GM19035 (cell line): ENCODE results near the gene KLF5.
"Not testable (repeated sequence)": the region's sequence is repeated elsewhere in the genome, so short reads cannot be mapped to it uniquely, and the experiment has no call there.

ENCODE experiments used
- ATAC-seq: cut with Tn5 transposase; IDR thresholded peaks from one replicate; pipeline ENCODE4 v1.9.1; 2021; ENCODE audit not compliant: unreplicated experiment

KLF5 gene

GRCh38 chr13:73082895-73083294 is 24.1 kb downstream of the KLF5 start:
- no peak for ATAC-seq

GRCh38 chr13:73088332-73088935 is 29.6 kb downstream of the KLF5 start:
- ATAC-seq = no peak

GRCh38 chr13:73089213-73089612 is 30.4 kb downstream of the KLF5 start:
- ATAC-seq = no peak

GRCh38 chr13:73090116-73090822 is 31.5 kb downstream of the KLF5 start:
- ATAC-seq = no peak

- ATAC-seq = no peak
Measured at GRCh38 chr13:73090823-73091187, 32.0 kb downstream of the KLF5 start.

GRCh38 chr13:73092829-73093228 is 34.0 kb downstream of the KLF5 start:
- ATAC-seq = no peak

GRCh38 chr13:73096173-73096572 is 37.4 kb downstream of the KLF5 start:
- no peak for ATAC-seq

- no peak for ATAC-seq
Measured at GRCh38 chr13:73096638-73097037, 37.8 kb downstream of the KLF5 start.

- ATAC-seq = not testable (repeated sequence)
Measured at GRCh38 chr13:73100781-73101180, 42.0 kb downstream of the KLF5 start.

GRCh38 chr13:73101351-73102007 is 42.7 kb downstream of the KLF5 start:
- no peak for ATAC-seq

GRCh38 chr13:73103238-73103637 is 44.4 kb downstream of the KLF5 start:
- no peak for ATAC-seq

- no peak for ATAC-seq
Measured at GRCh38 chr13:73106513-73107178, 47.8 kb downstream of the KLF5 start.

GRCh38 chr13:73107481-73107880 is 48.7 kb downstream of the KLF5 start:
- ATAC-seq = no peak

- no peak for ATAC-seq
Measured at GRCh38 chr13:73107970-73108369, 49.2 kb downstream of the KLF5 start.

GRCh38 chr13:73109288-73109899 is 50.6 kb downstream of the KLF5 start:
- ATAC-seq = no peak

GRCh38 chr13:73109969-73110368 is 51.2 kb downstream of the KLF5 start:
- ATAC-seq = no peak

GRCh38 chr13:73110814-73111213 is 52.0 kb downstream of the KLF5 start:
- no peak for ATAC-seq

- no peak for ATAC-seq
Measured at GRCh38 chr13:73111331-73111730, 52.5 kb downstream of the KLF5 start.

GRCh38 chr13:73119612-73120011 is 60.8 kb downstream of the KLF5 start:
- no peak for ATAC-seq
